SH-SY5Y (cell line): ENCODE results near the gene PPP3R1.

Experiments used
- GATA2 ChIP-seq: IDR thresholded peaks from 2 replicates; pipeline ENCODE4 v1.6.1; 2011; ENCODE audit warnings: mild to moderate bottlenecking, low read depth, low read length
- GATA3 ChIP-seq: IDR thresholded peaks from 2 replicates; pipeline ENCODE4 v1.6.1; 2011; ENCODE audit warnings: low read depth, mild to moderate bottlenecking, low read length, moderate library complexity

GRCh38 chr2:68190991-68191731, 61.2 kb downstream of the PPP3R1 start:
- TF ChIP-seq GATA3, result no peak
- no peak for TF ChIP-seq GATA2
